Measurements from ENCODE around the gene VPS72. TPM values are rescaled to one million over a fixed set of nuclear protein-coding genes. Genes with fewer than 3 reads are reported as not detected.

Gene VPS72
- polyA plus RNA-seq, 4 donors, result 27.3 to 40.1 (median 32.0) TPM

GRCh38 chr1:151137789-151138188, 52.2 kb downstream of the VPS72 start:
- Histone ChIP-seq H3K9me3 (ENCODE audit: control insufficient read depth in 2 of 2, insufficient read depth in 1 of 2, low read depth in 1 of 2, low read length in 1 of 2) (no peaks in the 10 kb centered on the region), H3K4me3 (ENCODE audit: low read depth in 1 of 3, low read length in 3 of 3) (no peak overlapping the region), H3K27ac (ENCODE audit: low read depth in 1 of 3, low read length in 2 of 3) (no peak overlapping the region), H3K4me1 (ENCODE audit: control insufficient read depth in 3 of 3, insufficient read depth in 2 of 3, low read depth in 1 of 3, low read length in 2 of 3) (no peaks in the 10 kb centered on the region), H3K27me3 (ENCODE audit: control insufficient read depth in 3 of 3, insufficient read depth in 3 of 3, low read length in 3 of 3) (peaks cover 0 to 5% (median 0%) of the 10 kb centered on the region in 3 donors), H3K36me3 (ENCODE audit: control insufficient read depth in 3 of 3, insufficient read depth in 2 of 3, low read depth in 1 of 3, low read length in 3 of 3) (peaks cover 0 to 75% (median 0%) of the 10 kb centered on the region in 3 donors)
- DNase-seq (no peak), FAIRE-seq (no peak)
- WGBS, 3 donors, result 90 to 96% (median 95%) methylated on average over 7 of the region's 7 CpGs

GRCh38 chr1:151135433-151136385, 54.3 kb downstream of the VPS72 start:
- no peak overlapping the region for H3K4me3 ChIP-seq (ENCODE audit: low read depth in 1 of 3, low read length in 3 of 3)
- WGBS, 3 donors, result 82 to 93% (median 89%) methylated on average over 12 of the region's 12 CpGs
- FAIRE-seq, result no peak

GRCh38 chr1:151134991-151135390, 55.0 kb downstream of the VPS72 start:
- Histone ChIP-seq H3K4me3 (ENCODE audit: low read depth in 1 of 3, low read length in 3 of 3) (no peak overlapping the region), H3K27ac (ENCODE audit: low read depth in 1 of 3, low read length in 2 of 3) (no peak overlapping the region), H3K9me3 (ENCODE audit: control insufficient read depth in 2 of 2, insufficient read depth in 1 of 2, low read depth in 1 of 2, low read length in 1 of 2) (no peaks in the 10 kb centered on the region), H3K36me3 (ENCODE audit: control insufficient read depth in 3 of 3, insufficient read depth in 2 of 3, low read depth in 1 of 3, low read length in 3 of 3) (peaks cover 0 to 64% (median 0%) of the 10 kb centered on the region in 3 donors), H3K4me1 (ENCODE audit: control insufficient read depth in 3 of 3, insufficient read depth in 2 of 3, low read depth in 1 of 3, low read length in 2 of 3) (peaks cover 0 to 10% (median 3%) of the 10 kb centered on the region in 3 donors), H3K27me3 (ENCODE audit: control insufficient read depth in 3 of 3, insufficient read depth in 3 of 3, low read length in 3 of 3) (peaks cover 0 to 21% (median 0%) of the 10 kb centered on the region in 3 donors)
- no peak for FAIRE-seq
- DNase-seq, result no peak
- WGBS, 3 donors, result 94 to 98% (median 97%) methylated on average over 7 of the region's 7 CpGs

More at GRCh38 chr1:151135433-151136385, 54.3 kb downstream of the VPS72 start:
- Histone ChIP-seq H3K9me3 (ENCODE audit: control insufficient read depth in 2 of 2, insufficient read depth in 1 of 2, low read depth in 1 of 2, low read length in 1 of 2) (no peaks in the 10 kb centered on the region), H3K4me1 (ENCODE audit: control insufficient read depth in 3 of 3, insufficient read depth in 2 of 3, low read depth in 1 of 3, low read length in 2 of 3) (peaks cover 0 to 8% (median 3%) of the 10 kb centered on the region in 3 donors), H3K27me3 (ENCODE audit: control insufficient read depth in 3 of 3, insufficient read depth in 3 of 3, low read length in 3 of 3) (peaks cover 0 to 19% (median 0%) of the 10 kb centered on the region in 3 donors), H3K36me3 (ENCODE audit: control insufficient read depth in 3 of 3, insufficient read depth in 2 of 3, low read depth in 1 of 3, low read length in 3 of 3) (peaks cover 0 to 66% (median 0%) of the 10 kb centered on the region in 3 donors), H3K27ac (ENCODE audit: low read depth in 1 of 3, low read length in 2 of 3) (no peak overlapping the region)
- no peak for DNase-seq

- FAIRE-seq, result no peak
- Histone ChIP-seq H3K27me3 (ENCODE audit: control insufficient read depth in 3 of 3, insufficient read depth in 3 of 3, low read length in 3 of 3) (peaks cover 0 to 21% (median 0%) of the 10 kb centered on the region in 3 donors), H3K9me3 (ENCODE audit: control insufficient read depth in 2 of 2, insufficient read depth in 1 of 2, low read depth in 1 of 2, low read length in 1 of 2) (no peaks in the 10 kb centered on the region), H3K27ac (ENCODE audit: low read depth in 1 of 3, low read length in 2 of 3) (no peak overlapping the region), H3K36me3 (ENCODE audit: control insufficient read depth in 3 of 3, insufficient read depth in 2 of 3, low read depth in 1 of 3, low read length in 3 of 3) (peaks cover 0 to 58% (median 0%) of the 10 kb centered on the region in 3 donors), H3K4me1 (ENCODE audit: control insufficient read depth in 3 of 3, insufficient read depth in 2 of 3, low read depth in 1 of 3, low read length in 2 of 3) (peaks cover 0 to 10% (median 3%) of the 10 kb centered on the region in 3 donors), H3K4me3 (ENCODE audit: low read depth in 1 of 3, low read length in 3 of 3) (no peak overlapping the region)
- no peak for DNase-seq
- WGBS, 3 donors, result 73 to 85% (median 76%) methylated on average over 3 of the region's 3 CpGs
These were observed 55.6 kb downstream of the VPS72 start for GRCh38 chr1:151134396-151134795.

GRCh38 chr1:151133018-151133806, 56.8 kb downstream of the VPS72 start:
- Histone ChIP-seq H3K9me3 (ENCODE audit: control insufficient read depth in 2 of 2, insufficient read depth in 1 of 2, low read depth in 1 of 2, low read length in 1 of 2) (no peaks in the 10 kb centered on the region), H3K4me1 (ENCODE audit: control insufficient read depth in 3 of 3, insufficient read depth in 2 of 3, low read depth in 1 of 3, low read length in 2 of 3) (peaks cover 0 to 10% (median 3%) of the 10 kb centered on the region in 3 donors), H3K27me3 (ENCODE audit: control insufficient read depth in 3 of 3, insufficient read depth in 3 of 3, low read length in 3 of 3) (peaks cover 0 to 21% (median 0%) of the 10 kb centered on the region in 3 donors), H3K27ac (ENCODE audit: low read depth in 1 of 3, low read length in 2 of 3) (no peak overlapping the region), H3K36me3 (ENCODE audit: control insufficient read depth in 3 of 3, insufficient read depth in 2 of 3, low read depth in 1 of 3, low read length in 3 of 3) (peaks cover 0 to 48% (median 0%) of the 10 kb centered on the region in 3 donors), H3K4me3 (ENCODE audit: low read depth in 1 of 3, low read length in 3 of 3) (no peak overlapping the region)
- WGBS, 3 donors, result 82 to 93% (median 88%) methylated on average over 37 to 65 of the region's 65 CpGs
- no peak for FAIRE-seq
- no peak for DNase-seq

- Histone ChIP-seq H3K27me3 (ENCODE audit: control insufficient read depth in 3 of 3, insufficient read depth in 3 of 3, low read length in 3 of 3) (peaks cover 0 to 21% (median 0%) of the 10 kb centered on the region in 3 donors), H3K27ac (ENCODE audit: low read depth in 1 of 3, low read length in 2 of 3) (no peak overlapping the region), H3K9me3 (ENCODE audit: control insufficient read depth in 2 of 2, insufficient read depth in 1 of 2, low read depth in 1 of 2, low read length in 1 of 2) (no peaks in the 10 kb centered on the region), H3K36me3 (ENCODE audit: control insufficient read depth in 3 of 3, insufficient read depth in 2 of 3, low read depth in 1 of 3, low read length in 3 of 3) (peaks cover 0 to 41% (median 0%) of the 10 kb centered on the region in 3 donors), H3K4me3 (ENCODE audit: low read depth in 1 of 3, low read length in 3 of 3) (peak overlapping the region in 1 of 3 donors; percentile 44), H3K4me1 (ENCODE audit: control insufficient read depth in 3 of 3, insufficient read depth in 2 of 3, low read depth in 1 of 3, low read length in 2 of 3) (peaks cover 0 to 10% (median 3%) of the 10 kb centered on the region in 3 donors)
- WGBS, 3 donors, result 70 to 79% (median 75%) methylated on average over 53 to 74 of the region's 74 CpGs
- FAIRE-seq (no peak), DNase-seq (no peak)
These were observed 57.5 kb downstream of the VPS72 start for GRCh38 chr1:151132335-151133017.

DNA sequence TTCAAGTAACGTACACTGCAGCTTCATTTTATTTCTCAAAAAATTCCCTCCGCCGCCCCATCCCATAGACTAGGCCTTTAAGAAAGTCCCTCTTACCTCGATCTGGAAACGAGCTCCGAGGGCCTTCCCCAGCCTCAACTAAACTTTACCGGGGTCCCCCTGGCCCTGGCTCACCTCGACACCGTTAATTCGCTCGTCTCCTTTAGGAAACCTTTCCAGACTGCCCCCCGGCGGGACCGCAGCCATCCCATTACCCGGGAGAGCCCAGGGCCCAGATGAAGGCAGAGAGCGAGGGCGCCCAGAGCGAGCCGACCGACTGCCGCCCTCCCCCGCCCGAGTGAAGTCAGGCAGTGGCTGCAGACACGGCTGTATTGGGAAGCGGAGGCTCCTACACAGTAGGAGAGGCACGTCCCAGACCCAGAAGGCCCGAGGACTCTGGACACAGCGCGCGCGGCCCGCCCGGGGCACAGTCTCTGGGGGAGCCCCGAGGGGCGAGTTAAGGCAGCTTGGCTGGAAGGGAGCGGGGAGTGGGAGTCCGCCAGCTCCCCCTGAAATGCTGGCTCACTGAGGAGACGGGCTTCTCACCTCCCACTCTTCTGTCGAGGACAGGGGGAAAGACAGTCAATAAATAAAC, 58.2 kb downstream of the VPS72 start:
- peak overlapping the region in 2 of 3 donors; percentile 8 to 45 for H3K27ac ChIP-seq (ENCODE audit: low read depth in 1 of 3, low read length in 2 of 3)
- peak; percentile 27 to 40 for DNase-seq
- H3K9me3 ChIP-seq (ENCODE audit: control insufficient read depth in 2 of 2, insufficient read depth in 1 of 2, low read depth in 1 of 2, low read length in 1 of 2), result no peaks in the 10 kb centered on the region
- H3K4me1 ChIP-seq (ENCODE audit: control insufficient read depth in 3 of 3, insufficient read depth in 2 of 3, low read depth in 1 of 3, low read length in 2 of 3), result peaks cover 0 to 10% (median 3%) of the 10 kb centered on the region in 3 donors
- peaks cover 0 to 37% (median 0%) of the 10 kb centered on the region in 3 donors for H3K36me3 ChIP-seq (ENCODE audit: control insufficient read depth in 3 of 3, insufficient read depth in 2 of 3, low read depth in 1 of 3, low read length in 3 of 3)
- FAIRE-seq, result no peak
- H3K27me3 ChIP-seq (ENCODE audit: control insufficient read depth in 3 of 3, insufficient read depth in 3 of 3, low read length in 3 of 3), result peaks cover 0 to 21% (median 0%) of the 10 kb centered on the region in 3 donors
- H3K4me3 ChIP-seq (ENCODE audit: low read depth in 1 of 3, low read length in 3 of 3), result peak overlapping the region in 2 of 3 donors; percentile 6 to 44
- WGBS, 3 donors, result 28 to 46% (median 43%) methylated on average over 33 to 39 of the region's 39 CpGs

All from small intestine (tissue), 7 donors.